Erythroblast (primary cell): ENCODE results near the gene NKX1-1.

Source experiments
- GATA1 ChIP-seq: IDR thresholded peaks from 2 replicates; pipeline ENCODE4 v1.6.1; 2011; ENCODE audit warnings: low read depth, mild to moderate bottlenecking, control low read depth, low read length, moderate library complexity
- POLR2A ChIP-seq: IDR thresholded peaks from 2 replicates; pipeline ENCODE4 v1.6.1; 2011; ENCODE audit warnings: mild to moderate bottlenecking, low read length

GRCh38 chr4:1361431-1361830 is 44.8 kb downstream of the NKX1-1 start:
- TF ChIP-seq POLR2A (no peak), GATA1 (no peak)
